Loucy (cell line): ENCODE measurements around the gene VSIG10L2.

Source experiments
- EZH2phosphoT487 ChIP-seq: fragments of 200-600 bp; IDR thresholded peaks from 2 replicates; pipeline ENCODE4 v1.6.1; 2018; ENCODE audit warnings: antibody characterized with exemption, mild to moderate bottlenecking, moderate library complexity, borderline replicate concordance
- TF ChIP-seq, protein P1 (sequence below): fragments of 200-600 bp; sonication (generic); conservative IDR thresholded peaks from 2 replicates; pipeline ENCODE4 v1.5.1; 2014; ENCODE audit warnings: mild to moderate bottlenecking, antibody characterized with exemption, low read length

DNA sequence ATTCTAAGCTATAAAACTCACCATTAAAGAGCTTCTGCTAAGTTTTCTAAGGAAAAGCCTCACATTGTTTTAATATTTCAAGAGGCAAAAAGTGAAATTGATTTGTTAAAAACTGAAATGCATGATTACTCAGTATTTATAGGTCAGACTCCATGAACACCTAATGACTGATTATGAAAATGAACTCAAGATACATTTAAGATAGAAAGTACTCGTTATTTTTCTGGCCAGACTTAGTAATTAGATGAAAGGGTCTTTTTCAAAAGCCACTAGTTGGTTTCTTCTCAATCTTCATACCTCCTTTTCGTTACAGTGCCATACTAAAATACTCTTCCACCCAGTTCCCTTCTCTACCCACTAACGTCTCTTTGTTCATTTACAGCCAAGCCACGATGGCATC lies 56.3 kb downstream of the VSIG10L2 start:
- TF ChIP-seq, protein P1, sequence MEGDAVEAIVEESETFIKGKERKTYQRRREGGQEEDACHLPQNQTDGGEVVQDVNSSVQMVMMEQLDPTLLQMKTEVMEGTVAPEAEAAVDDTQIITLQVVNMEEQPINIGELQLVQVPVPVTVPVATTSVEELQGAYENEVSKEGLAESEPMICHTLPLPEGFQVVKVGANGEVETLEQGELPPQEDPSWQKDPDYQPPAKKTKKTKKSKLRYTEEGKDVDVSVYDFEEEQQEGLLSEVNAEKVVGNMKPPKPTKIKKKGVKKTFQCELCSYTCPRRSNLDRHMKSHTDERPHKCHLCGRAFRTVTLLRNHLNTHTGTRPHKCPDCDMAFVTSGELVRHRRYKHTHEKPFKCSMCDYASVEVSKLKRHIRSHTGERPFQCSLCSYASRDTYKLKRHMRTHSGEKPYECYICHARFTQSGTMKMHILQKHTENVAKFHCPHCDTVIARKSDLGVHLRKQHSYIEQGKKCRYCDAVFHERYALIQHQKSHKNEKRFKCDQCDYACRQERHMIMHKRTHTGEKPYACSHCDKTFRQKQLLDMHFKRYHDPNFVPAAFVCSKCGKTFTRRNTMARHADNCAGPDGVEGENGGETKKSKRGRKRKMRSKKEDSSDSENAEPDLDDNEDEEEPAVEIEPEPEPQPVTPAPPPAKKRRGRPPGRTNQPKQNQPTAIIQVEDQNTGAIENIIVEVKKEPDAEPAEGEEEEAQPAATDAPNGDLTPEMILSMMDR: no peak
- TF ChIP-seq EZH2phosphoT487: no peak
